Measurements from ENCODE around the gene ATL3. TPM values are rescaled to one million over a fixed set of nuclear protein-coding genes. Genes with fewer than 3 reads are reported as not detected.

Gene ATL3
- total RNA-seq, 1 experiment from 2014 or later, result 51.0 TPM

GRCh38 chr11:63667995-63668795, 3.0 kb downstream of the ATL3 start:
- CTCF ChIA-PET, result interaction anchor here (0.6 kb wide), 3 partner anchors 67 to 573 kb away, joined by 4 to 11 read pairs (median 7); no protein-coding TSS in a partner anchor
- Histone ChIP-seq H3K9me3 (ENCODE audit: low read length) (no peaks in the 10 kb centered on the region), H3K36me3 (ENCODE audit: low read depth, low read length) (no peaks in the 10 kb centered on the region; the same call in none of the 2 replicates), H3K4me3 (ENCODE audit: low read length) (peak overlapping the region; percentile 72), H2AFZ (ENCODE audit: low read length) (no peak overlapping the region), H3K4me2 (ENCODE audit: low read length) (peak overlapping the region; percentile 91), H3F3A (ENCODE audit: low read length, unreplicated experiment) (peaks cover 13% of the 10 kb centered on the region), H3K9ac (ENCODE audit: low read length) (peak overlapping the region; percentile 13), H4K20me1 (ENCODE audit: low read length) (peaks cover 4% of the 10 kb centered on the region; the same call in 1 of the 2 replicates), H3K79me2 (ENCODE audit: low read length) (peaks cover 74% of the 10 kb centered on the region), H3K27me3 (ENCODE audit: low read length) (no peaks in the 10 kb centered on the region), H3K4me1 (ENCODE audit: insufficient read depth, low read length) (peaks cover 61% of the 10 kb centered on the region), H3K27ac (ENCODE audit: low read length) (peak overlapping the region; percentile 81), H3K9me2 (replicated peaks; ENCODE audit: low read length) (no peaks in the 10 kb centered on the region)
- intact Hi-C loops (cut with micrococcal nuclease), result loop anchor here (1.0 kb wide), 1 partner anchor 70 kb away; no protein-coding TSS in a partner anchor
- TSS peak; percentile 90 for BruUV-seq (replicated peaks)
- ATAC-seq (peak; percentile 66), DNase-seq (peak; percentile 98)
- TF ChIP-seq EZH2phosphoT487 (IDR thresholded peaks at IDR 0.05; ENCODE audit: borderline replicate concordance, low read length), result no peak
- TF ChIP-seq EZH2 (IDR thresholded peaks at IDR 0.05; ENCODE audit: low read length, unreplicated experiment), result no peak
- no peak for TF ChIP-seq CTCF (conservative IDR thresholded peaks at IDR 0.05; ENCODE audit: low read depth, low read length)
- POLR2A ChIA-PET (ENCODE audit: unreplicated experiment), result no interaction called here

GRCh38 chr11:63666874-63667273, 4.3 kb downstream of the ATL3 start:
- Histone ChIP-seq H3K4me2 (ENCODE audit: low read length) (peak overlapping the region; percentile 60), H3K9me2 (replicated peaks; ENCODE audit: low read length) (no peaks in the 10 kb centered on the region), H3K27me3 (ENCODE audit: low read length) (no peaks in the 10 kb centered on the region), H3K4me3 (ENCODE audit: low read length) (peak overlapping the region; percentile 6; the same call in 1 of the 2 replicates), H2AFZ (ENCODE audit: low read length) (no peak overlapping the region), H3K4me1 (ENCODE audit: insufficient read depth, low read length) (peaks cover 58% of the 10 kb centered on the region), H3K36me3 (ENCODE audit: low read depth, low read length) (no peaks in the 10 kb centered on the region; the same call in none of the 2 replicates), H3K9me3 (ENCODE audit: low read length) (no peaks in the 10 kb centered on the region), H4K20me1 (ENCODE audit: low read length) (peaks cover 4% of the 10 kb centered on the region; the same call in 1 of the 2 replicates), H3K79me2 (ENCODE audit: low read length) (peaks cover 87% of the 10 kb centered on the region), H3K9ac (ENCODE audit: low read length) (no peak overlapping the region), H3F3A (ENCODE audit: low read length, unreplicated experiment) (peaks cover 13% of the 10 kb centered on the region), H3K27ac (ENCODE audit: low read length) (peak overlapping the region; percentile 81)
- no TSS peak for BruUV-seq (replicated peaks)
- no peak for DNase-seq
- TF ChIP-seq EZH2 (IDR thresholded peaks at IDR 0.05; ENCODE audit: low read length, unreplicated experiment), result no peak
- no peak for TF ChIP-seq CTCF (conservative IDR thresholded peaks at IDR 0.05; ENCODE audit: low read depth, low read length)
- TF ChIP-seq EZH2phosphoT487 (IDR thresholded peaks at IDR 0.05; ENCODE audit: borderline replicate concordance, low read length), result no peak
- ChIA-PET POLR2A (ENCODE audit: unreplicated experiment) (interaction anchor here (0.5 kb wide), 1 partner anchor 834 kb away, joined by 9 read pairs; no protein-coding TSS in a partner anchor), CTCF (no interaction called here)
- no peak for ATAC-seq
- intact Hi-C loops (cut with micrococcal nuclease), result no loop called here
